GM12872 (cell line): ENCODE measurements around the gene SPAG16.

Experiments used
- CTCF ChIP-seq: IDR thresholded peaks from 3 replicates; pipeline ENCODE4 v1.5.1; 2011; ENCODE audit warnings: low read depth, mild to moderate bottlenecking, low read length, moderate library complexity; ENCODE audit not compliant: insufficient read depth

SPAG16 gene

DNA sequence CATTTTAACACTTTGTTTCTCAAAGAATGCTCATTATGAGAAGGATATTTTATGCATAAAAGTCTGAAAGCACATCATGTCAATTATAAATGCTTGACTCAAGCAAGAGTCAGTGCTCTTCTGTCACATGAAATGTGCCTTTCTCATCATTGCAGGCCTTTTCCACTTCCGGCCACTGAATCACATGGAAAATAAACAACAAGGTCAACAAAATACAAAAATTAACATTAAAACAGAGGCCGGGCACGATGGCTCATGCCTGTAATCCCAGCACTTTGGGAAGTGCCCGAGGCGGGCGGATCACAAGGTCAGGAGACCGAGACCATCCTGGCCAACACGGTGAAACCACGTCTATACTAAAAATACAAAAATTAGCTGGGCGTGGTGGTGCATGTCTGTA lies 480.6 kb downstream of the SPAG16 start:
- TF ChIP-seq CTCF: no peak

DNA sequence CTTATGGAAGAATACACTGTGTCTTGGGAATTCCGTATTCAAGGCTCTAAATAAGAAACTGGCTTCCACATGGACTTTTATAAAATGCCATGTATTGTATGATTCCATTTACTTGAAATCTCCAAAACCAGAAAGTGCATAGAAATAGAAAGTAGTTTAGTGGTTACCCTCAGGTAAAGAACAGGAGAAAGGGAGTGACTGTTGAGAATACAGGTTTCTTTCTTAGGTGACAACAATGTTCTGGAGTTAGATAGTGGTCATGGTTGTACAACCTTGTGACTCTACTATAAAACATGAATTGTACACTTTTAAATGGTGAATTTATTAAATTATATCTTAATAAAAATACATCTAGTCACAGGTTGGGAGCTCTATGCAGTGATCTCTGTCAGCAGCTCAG lies 481.8 kb downstream of the SPAG16 start:
- TF ChIP-seq CTCF: no peak

DNA sequence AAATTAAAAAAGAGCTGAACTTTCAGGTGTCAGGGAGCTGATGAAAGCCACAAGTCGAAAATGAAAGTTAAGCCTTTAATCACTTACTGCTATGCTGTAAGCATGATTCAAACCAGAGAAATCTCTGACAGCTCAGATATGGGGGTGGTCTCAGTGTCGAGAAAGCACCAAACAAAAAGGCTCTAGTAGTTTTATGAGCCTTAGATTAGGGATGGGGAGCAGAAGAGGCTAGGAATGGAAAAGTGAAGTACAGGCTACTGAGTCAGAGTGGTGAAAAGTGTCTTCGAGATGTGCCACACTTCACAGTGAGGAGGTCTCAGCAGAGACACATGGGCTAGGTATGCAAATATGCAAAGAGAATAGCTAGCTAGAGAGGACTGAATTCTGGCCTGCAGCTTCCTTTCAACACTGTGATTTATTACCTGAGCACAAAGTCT lies 482.2 kb downstream of the SPAG16 start:
- TF ChIP-seq CTCF: no peak

GRCh38 chr2:213787869-213788268 lies 503.6 kb downstream of the SPAG16 start:
- TF ChIP-seq CTCF: no peak

GRCh38 chr2:213789940-213790339 lies 505.7 kb downstream of the SPAG16 start:
- no peak for TF ChIP-seq CTCF

DNA sequence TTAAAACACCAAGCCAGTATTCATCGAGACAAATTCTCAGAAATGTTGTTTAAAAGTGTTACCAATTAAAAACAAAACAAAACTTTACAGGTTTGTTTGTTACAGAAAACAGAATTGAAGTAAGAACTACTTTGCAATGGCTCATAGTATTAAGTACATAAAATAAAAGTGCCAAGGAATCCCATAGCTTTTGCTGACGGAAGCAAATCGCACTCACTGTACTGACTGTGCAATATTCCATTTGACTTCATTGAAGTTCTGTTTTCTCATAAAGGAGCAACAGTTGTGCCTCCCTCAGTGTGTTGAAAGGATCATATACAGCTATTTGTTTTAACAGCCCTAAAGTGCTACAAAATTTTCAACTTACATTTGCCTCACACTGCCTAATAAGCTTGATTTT lies 507.8 kb downstream of the SPAG16 start:
- no peak for TF ChIP-seq CTCF

DNA sequence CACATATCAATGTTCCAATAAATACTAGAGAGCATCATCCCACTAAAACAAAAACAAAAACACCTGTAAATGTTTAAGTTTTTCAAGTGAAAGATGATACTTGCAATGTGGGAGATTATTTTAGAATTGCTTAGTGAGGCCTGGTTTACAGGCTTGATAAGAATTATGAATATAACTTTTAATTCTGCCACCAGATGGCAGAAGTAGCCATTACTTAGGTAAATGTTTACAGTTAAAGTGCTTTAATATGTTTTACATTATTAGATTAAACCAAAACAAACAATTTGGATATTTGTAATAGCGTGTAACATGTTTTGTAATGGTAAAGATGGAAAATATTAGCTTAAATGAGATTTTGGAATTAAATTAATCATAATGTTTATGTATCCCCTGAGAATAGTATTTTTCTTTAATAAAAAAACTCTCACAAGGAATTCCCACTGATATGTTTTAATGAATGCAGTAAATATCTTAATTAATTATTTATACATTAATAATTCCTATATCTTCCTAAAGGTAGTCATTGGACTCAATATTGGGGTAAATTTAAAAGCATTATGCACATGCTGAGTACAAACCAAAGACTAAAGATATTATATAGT lies 522.0 kb downstream of the SPAG16 start:
- no peak for TF ChIP-seq CTCF

DNA sequence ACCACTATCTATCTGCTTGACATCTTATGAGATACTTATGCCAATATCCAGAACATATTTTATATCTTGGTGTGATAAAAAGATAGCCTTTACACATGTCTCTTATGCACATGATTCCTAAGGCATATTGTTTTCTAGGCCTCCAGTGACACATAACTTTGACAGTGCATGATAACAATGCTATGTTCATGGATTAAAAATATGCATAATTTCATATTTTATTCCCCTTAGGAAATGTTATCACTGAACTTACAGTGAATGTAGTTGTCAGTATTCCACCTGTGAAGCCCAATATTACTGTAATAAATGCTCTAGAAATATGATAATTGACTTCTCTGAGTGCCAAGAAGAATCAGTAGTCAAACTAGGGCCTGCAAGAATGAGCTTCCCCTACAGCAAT lies 532.3 kb downstream of the SPAG16 start:
- TF ChIP-seq CTCF: no peak
